Ishikawa (cell line): ENCODE measurements around the gene KRTCAP2.

Experiments
- CEBPB ChIP-seq: IDR thresholded peaks from 2 replicates; pipeline ENCODE4 v1.6.1; 2012
- CREB1 ChIP-seq: IDR thresholded peaks from 2 replicates; pipeline ENCODE4 v1.6.1; 2012; ENCODE audit warnings: low read depth
- EGR1 ChIP-seq: IDR thresholded peaks from 2 replicates; pipeline ENCODE4 v1.6.1; 2012
- EP300 ChIP-seq: IDR thresholded peaks from 2 replicates; pipeline ENCODE4 v1.6.1; 2012; ENCODE audit warnings: borderline replicate concordance
- FOXM1 ChIP-seq: IDR thresholded peaks from 2 replicates; pipeline ENCODE4 v1.6.1; 2012; ENCODE audit warnings: low read depth, borderline replicate concordance
- MAX ChIP-seq: IDR thresholded peaks from 2 replicates; pipeline ENCODE4 v1.6.1; 2012
- NFIC ChIP-seq: IDR thresholded peaks from 2 replicates; pipeline ENCODE4 v1.6.1; 2012
- RAD21 ChIP-seq: IDR thresholded peaks from 2 replicates; pipeline ENCODE4 v1.6.1; 2012; ENCODE audit warnings: low read depth
- REST ChIP-seq: IDR thresholded peaks from 2 replicates; pipeline ENCODE4 v1.6.1; 2012; ENCODE audit warnings: low read depth, mild to moderate bottlenecking
- TAF1 ChIP-seq: IDR thresholded peaks from 2 replicates; pipeline ENCODE4 v1.6.1; 2012; ENCODE audit warnings: low read depth, mild to moderate bottlenecking
- TCF12 ChIP-seq: IDR thresholded peaks from 2 replicates; pipeline ENCODE4 v1.6.1; 2012; ENCODE audit warnings: low read depth
- TEAD4 ChIP-seq: IDR thresholded peaks from 2 replicates; pipeline ENCODE4 v1.6.1; 2012
- USF1 ChIP-seq: IDR thresholded peaks from 2 replicates; pipeline ENCODE4 v1.6.1; 2012
- YY1 ChIP-seq: IDR thresholded peaks from 2 replicates; pipeline ENCODE4 v1.6.1; 2012; ENCODE audit warnings: low read depth
- ZBTB7A ChIP-seq: IDR thresholded peaks from 2 replicates; pipeline ENCODE4 v1.6.1; 2012; ENCODE audit warnings: low read depth

The KRTCAP2 gene

GRCh38 chr1:155130272-155131006 lies 42.7 kb downstream of the KRTCAP2 start:
- no peak for TF ChIP-seq FOXM1
- no peak for TF ChIP-seq CEBPB
- TF ChIP-seq EP300: no peak
- TF ChIP-seq TEAD4: no peak
- TF ChIP-seq YY1: no peak
- TF ChIP-seq TCF12: no peak
- TF ChIP-seq MAX: no peak
- no peak for TF ChIP-seq ZBTB7A
- TF ChIP-seq RAD21: no peak
- no peak for TF ChIP-seq NFIC
- no peak for TF ChIP-seq CREB1
- no peak for TF ChIP-seq REST

- no peak for TF ChIP-seq CEBPB
- TF ChIP-seq FOXM1: no peak
- no peak for TF ChIP-seq USF1
- TF ChIP-seq YY1: no peak
Observed at GRCh38 chr1:155128755-155129473, 44.2 kb downstream of the KRTCAP2 start.

GRCh38 chr1:155127967-155128754 lies 44.9 kb downstream of the KRTCAP2 start:
- TF ChIP-seq CEBPB (no peak), REST (no peak), FOXM1 (no peak), EP300 (no peak), TAF1 (no peak), EGR1 (no peak), ZBTB7A (no peak), NFIC (no peak), USF1 (no peak), RAD21 (no peak), TCF12 (no peak)

DNA sequence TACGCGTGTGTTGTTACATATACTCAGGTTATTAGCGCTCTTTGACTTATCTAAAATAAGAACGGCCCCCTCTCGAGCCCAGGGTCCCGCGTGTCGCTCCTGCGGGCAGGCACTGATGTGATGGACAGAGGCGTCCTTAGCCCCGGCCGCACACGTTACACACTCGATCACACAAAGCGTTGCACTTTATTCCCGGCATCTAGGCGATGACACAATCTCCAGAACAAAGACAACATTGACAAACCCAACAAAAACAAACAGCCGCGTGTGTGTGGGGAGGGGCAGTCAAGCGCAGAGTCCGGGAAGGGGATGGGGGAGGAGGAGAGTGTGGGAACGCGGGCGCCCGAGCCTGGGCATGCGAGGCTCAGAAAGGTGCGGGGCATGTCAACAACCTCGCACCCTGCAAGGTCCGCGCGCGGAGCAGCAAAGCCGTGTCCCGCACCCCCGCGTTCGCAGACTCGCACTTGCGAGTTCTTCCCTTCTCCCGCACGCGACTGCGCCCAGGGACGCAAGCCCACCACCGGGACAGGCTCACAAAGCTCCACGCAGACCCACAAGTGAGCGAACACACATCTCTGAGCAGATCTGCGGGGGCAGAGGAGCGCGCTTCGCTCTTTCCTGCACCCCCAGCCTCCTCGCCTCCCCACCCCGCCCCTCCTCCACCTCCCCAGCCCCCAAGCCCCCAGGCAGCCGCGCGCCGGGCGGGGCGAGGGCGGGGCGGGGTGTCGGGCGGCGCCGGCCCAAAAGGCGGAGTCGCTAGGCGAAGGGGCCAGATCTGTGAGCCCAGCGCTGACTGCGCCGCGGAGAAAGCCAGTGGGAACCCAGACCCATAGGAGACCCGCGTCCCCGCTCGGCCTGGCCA lies 45.8 kb downstream of the KRTCAP2 start, which contains the start of gene EFNA1:
TSS of gene EFNA1 (plus strand) at position 772 of the 862 bp plus-strand sequence. CDS start 102 bp downstream, outside the sequence.
- TF ChIP-seq MAX: peak; percentile 75; the same call in 1 of the 2 replicates
- TF ChIP-seq CEBPB: peak; percentile 41; the same call in 1 of the 2 replicates
- TF ChIP-seq YY1: no peak
- no peak for TF ChIP-seq NFIC
